ENCODE results near the gene PTPRN2.
"Not testable (repeated sequence)": the region's sequence is repeated elsewhere in the genome, so short reads cannot be mapped to it uniquely, and the experiment has no call there.

The PTPRN2 gene

DNA sequence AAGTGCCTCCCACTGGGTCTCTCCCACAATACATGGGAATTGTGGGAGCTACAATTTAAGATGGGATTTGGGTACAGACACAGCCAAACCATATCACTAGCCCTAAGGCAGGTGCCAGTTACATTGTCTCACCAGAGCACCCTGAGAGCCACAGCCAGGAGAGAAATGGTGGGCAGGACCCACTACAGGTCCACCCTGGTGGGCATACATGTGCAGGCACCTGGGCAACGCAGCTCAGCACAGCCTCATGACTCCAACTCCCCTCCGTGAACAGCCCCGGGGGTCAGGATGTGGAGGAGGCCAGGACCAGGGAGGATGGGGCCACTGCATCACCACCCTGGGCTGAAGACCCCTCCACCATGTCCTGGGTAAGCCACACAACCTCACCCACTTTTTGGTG is 205.7 kb downstream of the PTPRN2 start:
- H3K27ac Mint-ChIP-seq = no peak overlapping the region
- H3K4me3 Mint-ChIP-seq = no peak overlapping the region
- no peaks in the 10 kb centered on the region for H3K36me3 Mint-ChIP-seq (ENCODE audit: low read depth)
- no peaks in the 10 kb centered on the region for H3K27me3 Mint-ChIP-seq
- no peaks in the 10 kb centered on the region for H3K4me1 Mint-ChIP-seq (ENCODE audit: low read depth)
- H3K9me3 Mint-ChIP-seq = no peaks in the 10 kb centered on the region

DNA sequence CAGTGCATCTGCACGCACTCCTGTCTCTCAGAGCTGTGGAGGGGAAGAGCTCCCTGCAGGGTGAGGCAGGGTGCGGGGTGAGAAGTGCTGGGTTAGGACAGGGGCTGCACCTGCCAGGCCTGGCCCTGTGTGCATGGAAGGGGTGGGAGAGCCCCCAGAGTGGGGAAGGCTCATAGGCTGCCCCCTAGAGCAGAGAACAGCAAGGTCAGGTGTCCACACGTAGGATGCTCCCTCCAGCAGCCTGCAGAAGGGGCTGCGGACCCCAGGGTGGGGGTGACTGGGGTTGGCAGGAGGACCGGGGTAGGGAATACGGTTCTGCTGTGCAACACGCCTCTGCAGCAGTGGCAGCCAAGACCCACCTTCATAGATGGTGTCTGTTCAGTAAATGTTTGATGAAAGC is 208.6 kb downstream of the PTPRN2 start:
- Mint-ChIP-seq H3K36me3 (ENCODE audit: low read depth) (no peaks in the 10 kb centered on the region), H3K4me1 (ENCODE audit: low read depth) (peaks cover 13% of the 10 kb centered on the region), H3K4me3 (no peak overlapping the region), H3K9me3 (no peaks in the 10 kb centered on the region), H3K27me3 (peaks cover 6% of the 10 kb centered on the region), H3K27ac (no peak overlapping the region)

DNA sequence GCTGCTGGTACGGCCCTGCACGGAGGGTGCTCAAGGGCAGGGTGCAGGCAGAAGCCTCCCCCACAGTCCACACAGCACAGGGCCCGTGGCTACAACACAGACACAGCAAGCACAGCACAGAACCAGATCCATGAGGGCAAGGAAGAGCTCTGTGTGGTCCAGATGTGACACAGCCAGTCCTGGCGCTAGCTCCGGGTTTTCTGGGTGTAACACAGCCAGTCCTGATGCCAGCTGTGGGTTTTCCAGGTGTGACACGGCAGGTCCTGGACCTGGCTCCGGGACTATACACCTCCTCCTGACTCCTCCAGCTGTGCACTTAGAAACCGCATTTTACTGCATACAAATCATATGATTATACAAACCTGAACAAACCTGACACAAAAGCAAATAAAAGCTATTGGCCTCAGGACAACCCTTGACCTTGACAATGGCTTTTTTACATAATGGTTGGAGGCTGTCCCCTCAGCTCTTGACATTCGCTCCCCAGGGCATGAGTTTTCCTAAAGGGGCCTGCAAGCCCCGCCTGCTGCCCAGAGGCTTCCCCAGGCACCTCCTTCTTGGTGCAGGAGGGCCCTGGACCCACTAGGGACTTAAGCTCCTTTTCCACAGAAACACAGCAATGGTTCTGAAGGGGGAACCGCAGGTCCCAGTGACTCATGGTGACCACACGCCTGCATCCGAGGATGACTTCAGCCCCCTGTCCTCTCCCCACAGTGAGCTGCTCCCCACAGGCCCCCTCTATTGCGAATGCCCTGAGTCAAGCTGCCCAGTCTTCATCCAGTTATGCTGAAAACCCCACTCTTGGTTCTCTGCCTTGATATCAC is 209.6 kb downstream of the PTPRN2 start:
- Mint-ChIP-seq H3K27me3 (peaks cover 6% of the 10 kb centered on the region), H3K27ac (no peak overlapping the region), H3K4me3 (no peak overlapping the region), H3K36me3 (ENCODE audit: low read depth) (no peaks in the 10 kb centered on the region), H3K4me1 (ENCODE audit: low read depth) (peaks cover 13% of the 10 kb centered on the region), H3K9me3 (no peaks in the 10 kb centered on the region)

DNA sequence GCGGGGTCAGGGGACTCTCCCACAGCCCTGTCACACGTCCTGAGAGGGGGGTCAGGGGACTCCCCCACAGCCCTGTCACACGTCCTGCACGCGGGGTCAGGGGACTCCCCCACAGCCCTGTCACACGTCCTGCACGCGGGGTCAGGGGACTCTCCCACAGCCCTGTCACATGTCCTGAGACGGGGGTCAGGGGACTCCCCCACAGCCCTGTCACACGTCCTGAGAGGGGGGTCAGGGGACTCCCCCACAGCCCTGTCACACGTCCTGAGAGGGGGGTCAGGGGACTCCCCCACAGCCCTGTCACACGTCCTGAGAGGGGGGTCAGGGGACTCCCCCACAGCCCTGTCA is 210.8 kb downstream of the PTPRN2 start:
- H3K4me3 Mint-ChIP-seq; H3K27me3 Mint-ChIP-seq; H3K9me3 Mint-ChIP-seq; H3K36me3 Mint-ChIP-seq (ENCODE audit: low read depth); H3K27ac Mint-ChIP-seq: not testable (repeated sequence)
- H3K4me1 Mint-ChIP-seq (ENCODE audit: low read depth) = peaks cover 13% of the 10 kb centered on the region

DNA sequence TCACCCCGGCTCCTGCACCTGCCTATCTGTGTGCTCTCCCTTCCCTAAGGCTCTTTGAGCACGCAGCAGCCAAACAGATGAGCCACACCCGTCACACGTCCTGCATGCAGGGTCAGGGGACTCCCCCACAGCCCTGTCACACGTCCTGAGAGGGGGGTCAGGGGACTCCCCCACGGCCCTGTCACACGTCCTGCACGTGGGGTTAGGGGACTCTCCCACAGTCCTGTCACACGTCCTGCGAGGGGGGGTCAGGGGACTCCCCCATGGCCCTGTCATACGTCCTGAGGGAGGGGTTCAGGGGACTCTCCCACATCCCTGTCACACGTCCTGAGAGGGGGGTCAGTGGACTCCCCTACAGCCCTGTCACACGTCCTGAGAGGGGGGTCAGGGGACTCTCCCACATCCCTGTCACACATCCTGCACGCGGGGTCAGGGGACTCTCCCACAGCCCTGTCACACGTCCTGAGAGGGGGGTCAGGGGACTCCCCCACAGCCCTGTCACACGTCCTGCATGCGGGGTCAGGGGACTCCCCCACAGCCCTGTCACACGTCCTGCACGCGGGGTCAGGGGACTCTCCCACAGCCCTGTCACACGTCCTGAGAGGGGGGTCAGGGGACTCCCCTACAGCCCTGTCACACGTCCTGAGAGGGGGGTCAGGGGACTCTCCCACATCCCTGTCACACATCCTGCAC is 211.3 kb downstream of the PTPRN2 start:
- not testable (repeated sequence) for H3K27ac Mint-ChIP-seq; H3K4me3 Mint-ChIP-seq; H3K27me3 Mint-ChIP-seq; H3K36me3 Mint-ChIP-seq (ENCODE audit: low read depth); H3K9me3 Mint-ChIP-seq
- peaks cover 13% of the 10 kb centered on the region for H3K4me1 Mint-ChIP-seq (ENCODE audit: low read depth)

DNA sequence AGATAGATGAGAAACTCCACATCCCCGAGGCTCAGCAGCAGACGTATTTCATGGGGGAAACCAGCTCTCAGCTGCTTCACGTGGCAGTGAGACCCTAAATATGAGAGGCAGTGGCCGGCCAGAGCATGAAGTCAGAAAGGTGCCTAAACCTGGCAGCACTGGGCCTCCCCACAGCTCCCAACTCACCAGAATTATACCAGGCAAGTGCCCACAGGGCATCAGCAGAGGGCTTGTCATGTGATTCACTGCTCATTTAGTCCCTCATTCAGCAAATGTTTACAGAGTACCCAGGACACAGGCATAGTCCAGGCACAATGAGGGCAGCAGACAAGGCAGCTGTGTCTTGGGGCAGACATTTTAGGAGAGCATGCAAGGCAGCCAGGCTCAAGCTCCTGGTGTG is 212.6 kb downstream of the PTPRN2 start:
- Mint-ChIP-seq H3K4me3 (no peak overlapping the region), H3K36me3 (ENCODE audit: low read depth) (no peaks in the 10 kb centered on the region), H3K27ac (no peak overlapping the region), H3K27me3 (peaks cover 6% of the 10 kb centered on the region), H3K9me3 (no peaks in the 10 kb centered on the region), H3K4me1 (ENCODE audit: low read depth) (peaks cover 13% of the 10 kb centered on the region)

DNA sequence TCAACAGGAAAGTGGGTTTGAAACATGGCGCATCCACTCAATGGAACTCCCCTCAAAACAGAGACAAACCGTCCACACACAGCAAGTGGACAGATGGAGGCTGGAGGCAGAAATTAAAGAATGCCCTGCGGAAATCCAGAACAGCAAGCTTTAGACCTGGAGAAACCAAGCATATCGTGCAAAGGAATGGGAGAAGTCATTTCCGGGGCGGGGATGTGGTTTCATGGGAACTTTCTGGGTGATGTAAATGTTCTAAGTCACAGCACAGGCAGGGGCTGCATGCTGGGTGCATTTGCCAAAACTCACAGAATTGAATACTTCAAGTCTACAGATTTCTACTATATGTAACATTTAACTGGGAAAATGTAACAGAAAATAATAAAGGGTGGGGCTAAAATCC is 213.0 kb downstream of the PTPRN2 start:
- Mint-ChIP-seq H3K9me3 (no peaks in the 10 kb centered on the region), H3K27me3 (peaks cover 6% of the 10 kb centered on the region), H3K36me3 (ENCODE audit: low read depth) (no peaks in the 10 kb centered on the region), H3K27ac (no peak overlapping the region), H3K4me3 (no peak overlapping the region), H3K4me1 (ENCODE audit: low read depth) (peaks cover 13% of the 10 kb centered on the region)

DNA sequence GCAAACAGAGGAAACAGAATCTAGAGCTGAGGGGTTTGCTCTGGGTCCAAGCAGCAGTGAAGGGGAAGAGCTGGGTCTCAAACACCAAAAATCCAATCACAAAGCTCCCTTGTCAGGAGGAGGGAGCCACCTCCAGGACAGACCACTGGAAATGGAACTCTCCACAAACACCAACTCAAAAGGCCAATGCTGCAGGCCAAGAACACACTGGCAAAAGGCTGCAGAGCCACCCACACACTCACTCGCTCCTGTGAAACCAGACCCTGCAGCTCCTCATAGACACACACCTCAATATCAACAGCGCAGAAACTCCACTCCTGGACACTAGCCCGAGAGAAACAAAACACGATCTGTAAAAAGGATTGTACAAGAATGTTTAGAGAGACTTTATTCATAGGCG is 213.5 kb downstream of the PTPRN2 start:
- no peak overlapping the region for H3K27ac Mint-ChIP-seq
- H3K9me3 Mint-ChIP-seq = no peaks in the 10 kb centered on the region
- H3K4me3 Mint-ChIP-seq = no peak overlapping the region
- H3K36me3 Mint-ChIP-seq (ENCODE audit: low read depth) = no peaks in the 10 kb centered on the region
- H3K27me3 Mint-ChIP-seq = peaks cover 6% of the 10 kb centered on the region
- peaks cover 13% of the 10 kb centered on the region for H3K4me1 Mint-ChIP-seq (ENCODE audit: low read depth)

DNA sequence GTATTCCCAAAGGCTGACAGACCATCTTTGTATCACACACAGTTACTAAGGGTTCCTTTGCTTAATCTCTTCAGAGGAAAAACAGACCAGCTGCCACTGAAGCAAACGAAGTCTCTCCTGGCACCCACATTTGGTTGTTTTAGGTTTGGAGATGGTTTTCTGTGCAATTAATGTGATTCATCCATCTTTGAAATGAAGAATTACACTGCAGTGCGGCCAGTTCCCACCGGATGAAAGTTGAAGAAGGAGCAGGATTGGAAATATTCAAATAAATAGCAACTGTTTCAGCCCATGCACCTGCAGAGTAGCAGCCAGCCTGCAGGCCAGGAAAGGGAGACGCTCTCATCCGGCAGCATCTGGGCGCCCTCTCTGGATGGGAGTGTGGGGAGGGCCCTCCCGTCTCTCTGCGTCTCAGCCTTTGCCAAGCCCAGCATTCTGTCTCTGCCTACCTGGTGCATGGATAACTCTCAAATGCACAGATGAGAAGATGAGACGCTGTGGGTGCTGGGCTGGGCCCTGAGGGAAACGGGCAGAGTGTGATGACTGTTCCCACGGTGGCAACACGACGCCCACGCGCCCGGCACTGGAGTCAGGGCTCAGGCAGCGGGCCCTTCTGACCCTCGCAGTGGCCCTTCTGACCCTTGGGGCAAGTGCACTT is 214.0 kb downstream of the PTPRN2 start:
- Mint-ChIP-seq H3K4me1 (ENCODE audit: low read depth) (peaks cover 13% of the 10 kb centered on the region), H3K9me3 (no peaks in the 10 kb centered on the region), H3K27ac (no peak overlapping the region), H3K4me3 (no peak overlapping the region), H3K27me3 (peaks cover 6% of the 10 kb centered on the region), H3K36me3 (ENCODE audit: low read depth) (no peaks in the 10 kb centered on the region)

DNA sequence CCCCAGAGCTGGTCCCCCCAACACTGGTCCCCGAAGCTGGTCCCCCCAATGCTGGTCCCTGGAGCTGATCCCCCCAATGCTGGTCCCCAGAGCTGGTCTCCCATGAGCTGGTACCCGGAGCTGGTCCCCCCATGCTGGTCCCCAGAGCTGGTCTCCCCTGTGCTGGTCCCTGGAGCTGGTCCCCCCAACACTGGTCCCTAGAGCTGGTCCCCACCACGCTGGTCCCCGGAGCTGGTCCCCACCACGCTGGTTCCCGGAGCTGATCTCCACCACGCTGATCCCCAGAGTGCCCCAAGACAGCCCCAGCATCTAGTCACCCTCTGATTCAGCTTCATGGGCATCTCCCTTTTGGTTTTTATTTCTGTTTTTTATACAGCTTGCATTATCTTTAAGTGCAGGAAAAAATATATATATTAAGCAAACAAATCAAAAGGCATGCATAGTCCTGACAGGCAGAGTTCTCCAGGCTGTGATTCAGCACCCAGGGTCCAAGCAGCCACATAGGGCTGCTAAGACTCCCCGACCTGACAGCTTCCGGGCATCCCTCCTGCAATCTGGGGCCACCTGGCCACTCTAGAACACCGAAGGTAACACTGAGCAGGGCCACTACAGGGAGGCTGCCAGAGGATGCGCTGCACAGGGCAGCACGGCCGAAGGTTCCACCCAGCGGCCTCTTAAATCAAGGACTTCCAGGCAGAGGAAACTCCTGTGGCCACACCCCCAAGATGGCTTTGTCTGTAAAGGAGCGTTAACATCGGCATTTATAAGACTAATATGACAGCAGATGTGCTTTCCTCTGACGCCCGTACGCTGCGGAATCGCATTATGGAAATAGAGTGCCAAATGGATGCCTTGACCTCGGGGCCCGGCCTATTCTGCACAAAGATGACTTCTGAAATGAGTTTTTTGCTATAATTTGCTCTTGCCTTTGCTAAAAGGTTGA is 215.0 kb downstream of the PTPRN2 start:
- Mint-ChIP-seq H3K36me3 (ENCODE audit: low read depth) (no peaks in the 10 kb centered on the region), H3K9me3 (no peaks in the 10 kb centered on the region), H3K4me3 (no peak overlapping the region), H3K27me3 (peaks cover 6% of the 10 kb centered on the region), H3K27ac (no peak overlapping the region), H3K4me1 (ENCODE audit: low read depth) (peaks cover 13% of the 10 kb centered on the region)

DNA sequence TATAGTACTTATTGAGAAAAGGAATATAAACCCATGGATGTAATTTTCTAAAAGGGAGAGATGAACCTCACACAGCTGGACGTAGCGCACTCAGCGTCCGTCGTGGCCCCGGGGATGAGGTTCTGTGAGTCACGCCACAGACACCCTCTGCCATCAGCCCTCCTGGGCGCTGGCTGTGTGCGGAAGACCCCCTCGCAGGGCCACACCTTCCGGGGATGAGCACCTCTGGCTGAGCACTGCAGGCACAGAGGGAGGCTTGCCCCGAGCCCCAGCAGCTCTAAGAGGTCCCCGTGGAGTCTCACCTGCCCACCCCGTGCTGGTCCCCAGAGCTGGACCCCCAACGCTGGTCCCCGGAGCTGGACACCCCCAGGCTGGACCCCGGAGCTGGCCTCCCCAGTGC is 215.8 kb downstream of the PTPRN2 start:
- Mint-ChIP-seq H3K4me1 (ENCODE audit: low read depth) (peaks cover 13% of the 10 kb centered on the region), H3K27ac (no peak overlapping the region), H3K9me3 (no peaks in the 10 kb centered on the region), H3K36me3 (ENCODE audit: low read depth) (no peaks in the 10 kb centered on the region), H3K4me3 (no peak overlapping the region), H3K27me3 (peaks cover 6% of the 10 kb centered on the region)

DNA sequence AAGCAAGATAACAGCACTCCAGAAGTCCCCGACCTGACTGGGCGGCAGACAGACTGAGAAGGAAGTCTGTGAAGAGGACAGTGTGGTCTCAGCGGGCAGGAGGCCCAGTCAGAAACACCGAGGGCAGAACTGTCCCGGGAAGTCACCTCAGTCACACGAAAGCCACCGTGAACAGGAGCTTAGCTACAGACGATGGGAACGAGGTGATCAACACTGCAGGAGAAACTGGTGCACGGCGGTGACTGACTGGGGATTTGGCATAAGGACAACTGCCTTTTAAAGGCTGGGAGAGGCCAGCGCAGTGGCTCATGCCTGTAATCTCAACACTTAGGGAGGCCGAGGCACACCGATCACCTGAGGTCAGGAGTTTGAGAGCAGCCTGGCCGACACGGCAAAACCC is 217.8 kb downstream of the PTPRN2 start:
- no peaks in the 10 kb centered on the region for H3K36me3 Mint-ChIP-seq (ENCODE audit: low read depth)
- H3K27ac Mint-ChIP-seq = no peak overlapping the region
- H3K27me3 Mint-ChIP-seq = peaks cover 6% of the 10 kb centered on the region
- no peaks in the 10 kb centered on the region for H3K9me3 Mint-ChIP-seq
- no peak overlapping the region for H3K4me3 Mint-ChIP-seq
- peaks cover 2% of the 10 kb centered on the region for H3K4me1 Mint-ChIP-seq (ENCODE audit: low read depth)

DNA sequence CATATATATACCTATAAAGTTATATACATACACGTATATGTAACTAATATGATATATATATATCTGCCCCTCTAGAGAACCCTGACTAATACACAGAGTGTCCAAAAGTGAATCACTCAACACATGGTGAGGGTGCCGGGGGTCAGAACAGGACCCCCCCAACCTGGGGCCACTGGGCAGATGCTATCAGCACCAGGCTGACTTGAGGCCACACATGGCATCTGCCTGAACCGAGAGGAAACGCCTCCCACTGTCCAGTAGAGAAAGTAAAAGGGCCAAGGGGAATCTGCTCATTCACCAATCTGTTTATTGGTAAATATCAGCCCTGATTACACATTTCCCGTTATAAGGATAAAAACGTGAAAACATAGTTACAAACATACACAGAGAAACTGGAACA is 218.3 kb downstream of the PTPRN2 start:
- H3K4me3 Mint-ChIP-seq = no peak overlapping the region
- H3K9me3 Mint-ChIP-seq = no peaks in the 10 kb centered on the region
- H3K4me1 Mint-ChIP-seq (ENCODE audit: low read depth) = no peaks in the 10 kb centered on the region
- no peaks in the 10 kb centered on the region for H3K36me3 Mint-ChIP-seq (ENCODE audit: low read depth)
- H3K27me3 Mint-ChIP-seq = peaks cover 4% of the 10 kb centered on the region
- H3K27ac Mint-ChIP-seq = no peak overlapping the region

DNA sequence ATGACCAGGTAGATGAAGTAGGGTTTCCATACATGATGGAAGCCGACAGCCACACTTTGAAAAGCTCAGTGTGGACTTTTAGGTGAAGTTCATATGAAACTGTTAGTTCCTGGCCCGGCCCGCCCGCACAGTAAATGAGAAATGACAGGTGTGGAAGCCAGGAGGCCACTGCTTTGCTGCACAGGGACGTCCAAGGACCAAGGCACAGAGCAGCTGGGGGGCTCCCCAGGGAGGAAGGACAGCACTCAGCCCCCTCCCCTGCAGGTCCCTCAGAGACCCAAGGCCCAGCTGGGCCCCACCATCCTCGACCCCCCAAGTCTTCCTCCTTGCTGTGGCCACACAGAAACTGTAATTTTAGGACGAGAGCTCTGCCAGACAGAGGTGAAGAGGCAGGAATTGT is 219.2 kb downstream of the PTPRN2 start:
- Mint-ChIP-seq H3K4me1 (ENCODE audit: low read depth) (no peaks in the 10 kb centered on the region), H3K9me3 (no peaks in the 10 kb centered on the region), H3K4me3 (no peak overlapping the region), H3K27ac (no peak overlapping the region), H3K27me3 (no peaks in the 10 kb centered on the region), H3K36me3 (ENCODE audit: low read depth) (no peaks in the 10 kb centered on the region)

DNA sequence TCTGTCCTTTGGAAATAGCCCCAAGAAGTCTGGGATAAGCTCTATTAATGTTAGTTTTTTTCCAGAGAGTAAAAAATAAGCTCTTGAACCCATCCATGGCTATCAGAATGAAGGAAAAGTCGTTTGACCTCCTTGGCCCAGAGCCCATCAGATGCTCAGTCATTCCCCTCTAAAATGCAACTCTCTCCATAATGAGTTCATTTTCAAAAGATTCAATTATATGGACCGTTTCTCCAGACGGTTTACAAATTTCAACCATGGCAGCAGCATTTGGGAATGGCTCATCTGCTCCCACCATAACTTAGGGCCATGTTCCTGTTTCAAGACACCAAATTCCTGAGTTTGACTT is 220.0 kb downstream of the PTPRN2 start:
- H3K9me3 Mint-ChIP-seq = no peaks in the 10 kb centered on the region
- H3K4me1 Mint-ChIP-seq (ENCODE audit: low read depth) = no peaks in the 10 kb centered on the region
- no peak overlapping the region for H3K4me3 Mint-ChIP-seq
- no peaks in the 10 kb centered on the region for H3K27me3 Mint-ChIP-seq
- no peaks in the 10 kb centered on the region for H3K36me3 Mint-ChIP-seq (ENCODE audit: low read depth)
- no peak overlapping the region for H3K27ac Mint-ChIP-seq
